Prostate gland (tissue), 2 donors: ENCODE results near the gene PRPF8. TPM values are rescaled to one million over a fixed set of nuclear protein-coding genes. Genes with fewer than 3 reads are reported as not detected.
A peak's percentile ranks its signal among the peaks of the same experiment; 100 is the strongest.
"Not testable (repeated sequence)": the region's sequence is repeated elsewhere in the genome, so short reads cannot be mapped to it uniquely, and the experiment has no call there.

Source experiments
- DNase-seq: peaks from one replicate; pipeline ENCODE4 v3.0.0-alpha.2; 2019; ENCODE audit warnings: low spot score
- H3K27ac ChIP-seq, 2 donors: fragments of 200-600 bp; sonication (generic); 2 replicates each; pipeline ENCODE4 v1.5.1; 2017 to 2019
- H3K27me3 ChIP-seq: fragments of 200-600 bp; sonication (generic); replicated peaks from 2 replicates; pipeline ENCODE4 v1.5.1; 2019; ENCODE audit not compliant: insufficient read depth
- H3K36me3 ChIP-seq, 2 donors: fragments of 200-600 bp; sonication (generic); 1 replicate in 1 of 2; 2 replicates in 1 of 2; pipeline versions ENCODE4 v1.5.1 to v1.8.1; 2017 to 2019
- H3K4me1 ChIP-seq: fragments of 200-600 bp; sonication (generic); replicated peaks from 2 replicates; pipeline ENCODE4 v1.5.1; 2019
- H3K4me3 ChIP-seq, 2 donors: fragments of 200-600 bp; sonication (generic); 2 replicates each; pipeline ENCODE4 v1.5.1; 2017 to 2019
- H3K9me3 ChIP-seq: fragments of 200-600 bp; sonication (generic); 2 replicates; pipeline ENCODE4 v1.5.1; 2017
- POLR2A ChIP-seq: fragments of 450-650 bp; IDR thresholded peaks from one replicate; pipeline ENCODE4 v1.6.1; 2016; ENCODE audit warnings: antibody characterized with exemption, mild to moderate bottlenecking
- POLR2AphosphoS5 ChIP-seq: sonication (generic); formaldehyde crosslinking; IDR thresholded peaks from one replicate; pipeline ENCODE4 v1.6.1; 2017; ENCODE audit warnings: antibody characterized with exemption
- WGBS: methylation state at CpG from one replicate; pipeline ENCODE4 v1.1.5; 2018; 5-methylcytosine and 5-hydroxymethylcytosine counted together
- intact Hi-C: fragments of 100-400 bp; cut with DNase I; formaldehyde crosslinking; loops from one replicate; pipeline ENCODE4 v1.14.2; 2022
- total RNA-seq, 2 donors: library from RNA; depleted of rRNA; stranded (reverse); fragments of >200 nt; gene quantifications; one replicate each; pipeline ENCODE4 v1.1.0, GENCODE V29; 2016
- TF ChIP-seq, protein P1 (sequence below), 4 experiments: fragments of 200-600 bp in 2 of 4; fragments of 450-650 bp in 2 of 4; sonication (generic) in 2 of 4; IDR thresholded peaks; 1 replicate in 3 of 4; 2 replicates in 1 of 4; pipeline ENCODE4 v1.5.1; 2016 to 2019; ENCODE audit warnings: antibody characterized with exemption in 4 of 4, mild to moderate bottlenecking in 2 of 4, moderate library complexity in 2 of 4

Gene PRPF8
- total RNA-seq, 2 donors from 2014 or later = 235 to 321 TPM

DNA sequence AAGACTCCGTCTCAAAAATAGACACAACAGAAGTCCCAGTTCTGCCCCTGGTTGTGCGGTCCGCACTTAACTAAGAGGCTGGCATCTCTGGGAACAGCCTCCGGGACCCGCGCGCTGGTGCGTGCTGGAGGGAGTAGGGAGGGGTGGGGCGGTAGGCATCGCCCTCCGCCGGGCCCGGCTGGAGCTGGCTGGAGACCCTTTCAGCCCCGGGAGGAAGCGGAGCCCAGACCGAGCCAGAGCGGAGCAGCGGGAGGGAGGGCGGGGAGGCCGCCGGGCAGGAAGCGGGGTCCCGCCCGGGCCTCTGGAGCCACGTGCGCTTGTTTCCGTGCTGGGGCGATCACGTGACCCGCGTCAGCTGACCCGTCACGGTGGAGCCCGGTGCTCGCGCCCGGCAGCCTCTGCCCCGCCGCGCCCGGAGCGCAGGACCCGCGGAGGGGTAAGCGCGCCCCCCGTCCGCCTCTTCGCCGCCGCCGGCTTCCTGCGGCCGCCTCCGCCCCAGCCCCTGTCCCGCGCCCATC, 39.7 kb upstream of the PRPF8 start, which contains the start of gene WDR81:
Gene WDR81, plus strand, starts transcription at position 354 of the 518 bp plus-strand sequence. CDS start 256 bp downstream, outside the sequence.
- peak; percentile 92 for DNase-seq
- H3K4me1 ChIP-seq = peaks cover 4% of the 10 kb centered on the region
- intact Hi-C loops = loop anchor here (5.0 kb wide), 2 partner anchors 143 to 308 kb away; partner anchors contain the start of gene DPH1
- no peaks in the 10 kb centered on the region for H3K9me3 ChIP-seq
- TF ChIP-seq, protein P1, sequence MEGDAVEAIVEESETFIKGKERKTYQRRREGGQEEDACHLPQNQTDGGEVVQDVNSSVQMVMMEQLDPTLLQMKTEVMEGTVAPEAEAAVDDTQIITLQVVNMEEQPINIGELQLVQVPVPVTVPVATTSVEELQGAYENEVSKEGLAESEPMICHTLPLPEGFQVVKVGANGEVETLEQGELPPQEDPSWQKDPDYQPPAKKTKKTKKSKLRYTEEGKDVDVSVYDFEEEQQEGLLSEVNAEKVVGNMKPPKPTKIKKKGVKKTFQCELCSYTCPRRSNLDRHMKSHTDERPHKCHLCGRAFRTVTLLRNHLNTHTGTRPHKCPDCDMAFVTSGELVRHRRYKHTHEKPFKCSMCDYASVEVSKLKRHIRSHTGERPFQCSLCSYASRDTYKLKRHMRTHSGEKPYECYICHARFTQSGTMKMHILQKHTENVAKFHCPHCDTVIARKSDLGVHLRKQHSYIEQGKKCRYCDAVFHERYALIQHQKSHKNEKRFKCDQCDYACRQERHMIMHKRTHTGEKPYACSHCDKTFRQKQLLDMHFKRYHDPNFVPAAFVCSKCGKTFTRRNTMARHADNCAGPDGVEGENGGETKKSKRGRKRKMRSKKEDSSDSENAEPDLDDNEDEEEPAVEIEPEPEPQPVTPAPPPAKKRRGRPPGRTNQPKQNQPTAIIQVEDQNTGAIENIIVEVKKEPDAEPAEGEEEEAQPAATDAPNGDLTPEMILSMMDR (IDR thresholded peaks at IDR 0.05) = peak in 1 of 4 experiments; percentile 27
- TF ChIP-seq POLR2AphosphoS5 = peak; percentile 72
- peak; percentile 37 for TF ChIP-seq POLR2A
- H3K4me3 ChIP-seq = peak within 1 kb of the TSS; percentile 64 to 68
- 2% methylated on average over 11 of the region's 57 CpGs for WGBS
- no peaks in the 10 kb centered on the region for H3K27me3 ChIP-seq
- H3K27ac ChIP-seq = peak within 1 kb of the TSS; percentile 79 to 81
- H3K36me3 ChIP-seq = no peaks in the 10 kb centered on the region

GRCh38 chr17:1722022-1722421, 37.4 kb upstream of the PRPF8 start:
- H3K4me3 ChIP-seq, H3K27me3 ChIP-seq, DNase-seq, H3K36me3 ChIP-seq, H3K27ac ChIP-seq, H3K4me1 ChIP-seq, H3K9me3 ChIP-seq: not testable (repeated sequence)
- WGBS = 97% methylated on average over 8 of the region's 8 CpGs
- intact Hi-C loops = loop anchor here (5.0 kb wide), 2 partner anchors 145 to 310 kb away; partner anchors contain the start of gene DPH1

DNA sequence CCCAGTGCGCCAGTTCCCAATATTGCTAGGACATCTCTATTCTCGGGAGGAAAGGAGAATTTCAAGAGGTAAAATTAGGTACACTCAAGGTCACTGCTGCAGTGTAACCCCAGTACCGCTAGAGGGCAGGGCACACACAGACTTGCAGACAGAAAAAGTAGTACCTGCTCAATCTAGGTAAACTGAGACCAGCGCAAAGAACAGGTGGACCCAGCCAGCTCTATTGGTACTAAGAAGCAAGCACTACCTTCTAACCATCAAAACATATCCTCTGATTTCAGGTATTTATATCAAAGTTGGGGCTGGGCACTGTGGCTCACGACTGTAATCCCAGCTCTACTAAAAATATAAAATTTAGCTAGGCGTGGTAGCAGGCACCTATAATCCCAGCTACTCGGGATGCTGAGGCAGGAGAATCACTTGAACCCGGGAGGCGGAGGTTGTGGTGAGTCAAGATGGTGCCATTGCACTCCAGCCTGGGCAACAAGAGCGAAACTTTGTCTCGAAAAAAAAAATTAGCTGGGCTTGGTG, 36.3 kb upstream of the PRPF8 start:
- WGBS = 39% methylated on average over 11 of the region's 11 CpGs
- no peaks in the 10 kb centered on the region for H3K9me3 ChIP-seq
- peak; percentile 56 for DNase-seq
- H3K27me3 ChIP-seq = no peaks in the 10 kb centered on the region
- TF ChIP-seq POLR2AphosphoS5 = peak; percentile 49
- TF ChIP-seq POLR2A = no peak
- TF ChIP-seq, protein P1 (IDR thresholded peaks at IDR 0.05) = peak; percentile 86 to 97 (median 93)
- H3K36me3 ChIP-seq = no peaks in the 10 kb centered on the region
- no peak overlapping the region for H3K27ac ChIP-seq
- intact Hi-C loops = loop anchor here (2.0 to 5.0 kb wide), 3 partner anchors 64 to 311 kb away; partner anchors contain the start of gene DPH1
- H3K4me3 ChIP-seq = no peak overlapping the region
- H3K4me1 ChIP-seq = peaks cover 4% of the 10 kb centered on the region

GRCh38 chr17:1718362-1719165, 33.9 kb upstream of the PRPF8 start:
- Histone ChIP-seq H3K27ac (peak overlapping the region; percentile 99 to 100), H3K36me3 (peaks cover 0 to 2% of the 10 kb centered on the region in 2 donors), H3K27me3 (no peaks in the 10 kb centered on the region), H3K4me3 (no peak overlapping the region), H3K9me3 (no peaks in the 10 kb centered on the region), H3K4me1 (peaks cover 9% of the 10 kb centered on the region)
- 78% methylated on average over 19 of the region's 19 CpGs for WGBS
- TF ChIP-seq POLR2AphosphoS5 = no peak
- TF ChIP-seq, protein P1 (IDR thresholded peaks at IDR 0.05) = no peak
- no peak for TF ChIP-seq POLR2A
- intact Hi-C loops = loop anchor here (10.0 kb wide), 1 partner anchor 144 kb away; no protein-coding TSS in a partner anchor
- DNase-seq = no peak
